GM21447 (cell line): ENCODE data around the gene CHRM4.

Experiments
- ATAC-seq: cut with Tn5 transposase; IDR thresholded peaks from one replicate; pipeline ENCODE4 v1.9.1; 2021; ENCODE audit not compliant: unreplicated experiment

Gene CHRM4

GRCh38 chr11:46350695-46351094 is 40.9 kb downstream of the CHRM4 start:
- no peak for ATAC-seq

GRCh38 chr11:46348566-46349401 is 42.8 kb downstream of the CHRM4 start:
- ATAC-seq: no peak

- peak; percentile 3 for ATAC-seq
Measured at GRCh38 chr11:46347637-46348311, 43.8 kb downstream of the CHRM4 start.

- ATAC-seq: peak; percentile 34
Measured at GRCh38 chr11:46346886-46347636, 44.5 kb downstream of the CHRM4 start, which contains the start of gene DGKZ. Gene DGKZ, plus strand, starts transcription at chr11:46347463. Its CDS starts 197 bp downstream, at chr11:46347660.

- no peak for ATAC-seq
Measured at GRCh38 chr11:46345881-46346484, 45.6 kb downstream of the CHRM4 start.

- no peak for ATAC-seq
Measured at GRCh38 chr11:46345131-46345597, 46.4 kb downstream of the CHRM4 start.

GRCh38 chr11:46343520-46343919 is 48.1 kb downstream of the CHRM4 start:
- no peak for ATAC-seq

GRCh38 chr11:46342239-46342638 is 49.3 kb downstream of the CHRM4 start:
- ATAC-seq: no peak

GRCh38 chr11:46341454-46341853 is 50.1 kb downstream of the CHRM4 start:
- ATAC-seq: no peak

- no peak for ATAC-seq
Measured at GRCh38 chr11:46339816-46340215, 51.8 kb downstream of the CHRM4 start.

GRCh38 chr11:46338988-46339666 is 52.4 kb downstream of the CHRM4 start:
- no peak for ATAC-seq

- no peak for ATAC-seq
Measured at GRCh38 chr11:46338636-46338987, 53.0 kb downstream of the CHRM4 start.

- ATAC-seq: no peak
Measured at GRCh38 chr11:46337626-46338345, 53.8 kb downstream of the CHRM4 start.

- ATAC-seq: no peak
Measured at GRCh38 chr11:46336563-46337180, 54.9 kb downstream of the CHRM4 start.

- no peak for ATAC-seq
Measured at GRCh38 chr11:46335890-46336562, 55.5 kb downstream of the CHRM4 start.

GRCh38 chr11:46335271-46335670 is 56.3 kb downstream of the CHRM4 start:
- no peak for ATAC-seq

GRCh38 chr11:46334211-46334610 is 57.4 kb downstream of the CHRM4 start:
- ATAC-seq: no peak
